ENCODE data around the gene CSTF3.

The CSTF3 gene

GRCh38 chr11:33191467-33191866 is 30.2 kb upstream of the CSTF3 start:
- no peak for DNase-seq (ENCODE audit: extremely low read depth, low read depth)

GRCh38 chr11:33187998-33188722 is 26.9 kb upstream of the CSTF3 start:
- DNase-seq (ENCODE audit: extremely low read depth, low read depth) = no peak
- TF ChIP-seq CTCF (IDR thresholded peaks at IDR 0.05; ENCODE audit: low read depth, low read length) = no peak

More at GRCh38 chr11:33191467-33191866, 30.2 kb upstream of the CSTF3 start:
- no peak for TF ChIP-seq CTCF (IDR thresholded peaks at IDR 0.05; ENCODE audit: low read depth, low read length)

GRCh38 chr11:33185756-33186155 is 24.5 kb upstream of the CSTF3 start:
- no peak for TF ChIP-seq CTCF (IDR thresholded peaks at IDR 0.05; ENCODE audit: low read depth, low read length)
- no peak for DNase-seq (ENCODE audit: extremely low read depth, low read depth)

GRCh38 chr11:33182246-33182878 is 21.1 kb upstream of the CSTF3 start:
- DNase-seq (ENCODE audit: extremely low read depth, low read depth) = no peak
- no peak for TF ChIP-seq CTCF (IDR thresholded peaks at IDR 0.05; ENCODE audit: low read depth, low read length)

GRCh38 chr11:33179348-33179803 is 18.1 kb upstream of the CSTF3 start:
- TF ChIP-seq CTCF (IDR thresholded peaks at IDR 0.05; ENCODE audit: low read depth, low read length) = no peak
- DNase-seq (ENCODE audit: extremely low read depth, low read depth) = no peak

GRCh38 chr11:33178443-33179180 is 17.3 kb upstream of the CSTF3 start:
- no peak for TF ChIP-seq CTCF (IDR thresholded peaks at IDR 0.05; ENCODE audit: low read depth, low read length)
- no peak for DNase-seq (ENCODE audit: extremely low read depth, low read depth)

All from AG09319 (cell line).